Measurements from ENCODE around the gene DTD1. TPM values are rescaled to one million over a fixed set of nuclear protein-coding genes. Genes with fewer than 3 reads are reported as not detected.

Gene DTD1
- total RNA-seq, 1 donor from 2014 or later = 29.8 TPM

DNA sequence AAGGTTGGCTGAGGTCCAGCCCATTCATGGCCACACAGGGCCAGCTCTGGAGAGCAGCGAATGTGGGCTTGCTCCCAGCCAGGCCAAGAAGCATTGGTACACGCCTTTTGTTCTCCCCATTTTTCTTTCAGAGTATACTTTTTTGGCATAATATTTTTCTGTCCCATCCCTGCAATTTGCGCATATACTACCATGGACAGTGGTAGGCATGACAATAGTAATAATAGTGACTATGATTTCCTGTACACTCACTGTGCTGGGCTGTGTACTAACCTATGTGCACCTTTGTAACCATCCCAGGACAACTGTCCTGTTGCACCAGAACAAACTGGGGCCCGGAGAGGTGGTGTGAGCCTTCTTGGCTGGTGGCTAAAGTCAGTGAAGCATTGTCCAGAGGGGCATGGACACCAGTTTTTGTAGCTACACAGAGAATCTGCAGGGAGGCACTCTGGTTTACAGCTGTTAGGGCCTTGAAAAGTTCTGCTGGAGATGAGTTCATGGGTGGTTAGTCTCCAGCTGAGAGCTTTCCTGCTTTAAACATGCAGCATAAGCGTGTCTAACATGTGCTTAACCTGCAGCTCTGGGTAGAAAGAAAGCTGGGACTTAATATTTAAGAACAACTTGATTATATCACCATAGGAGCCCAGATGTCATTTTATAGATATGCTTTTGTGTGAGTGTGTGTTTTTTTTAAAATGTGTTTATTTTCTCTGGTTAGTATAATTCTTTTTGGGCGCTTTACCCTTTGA lies 38.2 kb downstream of the DTD1 start:
- H3K36me3 Mint-ChIP-seq = peaks cover 4% of the 10 kb centered on the region
- no peak overlapping the region for H3K27ac Mint-ChIP-seq
- DNase-seq (ENCODE audit: extremely low spot score, unreplicated experiment) = no peak

DNA sequence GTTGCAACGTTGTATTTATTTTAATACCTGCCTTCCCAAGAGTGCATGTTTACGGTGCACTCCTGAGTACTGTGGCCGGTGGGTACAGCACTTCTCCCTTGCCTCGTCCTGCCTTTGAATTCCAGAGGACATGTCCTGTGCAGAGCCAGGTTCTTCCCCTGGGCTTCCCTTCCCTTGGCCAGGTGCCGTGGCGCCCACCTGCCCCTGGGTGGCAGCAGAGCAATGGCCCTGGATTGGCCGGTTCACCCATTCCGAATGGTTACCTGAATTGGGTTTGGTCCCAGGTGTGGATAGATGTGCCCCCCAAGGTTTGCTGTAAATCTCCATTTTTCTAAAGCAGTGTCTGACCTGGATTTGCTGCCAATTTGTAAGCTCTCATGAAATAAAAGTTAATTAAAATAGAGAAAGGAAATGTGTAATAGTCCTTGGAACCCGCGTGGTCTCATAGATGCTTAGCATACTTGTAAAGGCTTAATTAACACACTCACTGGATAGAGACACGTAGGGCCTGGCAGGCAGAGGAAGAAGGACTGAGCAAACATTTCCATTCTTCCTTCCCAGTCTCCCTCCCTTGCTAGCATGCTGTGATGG lies 40.6 kb downstream of the DTD1 start:
- no peaks in the 10 kb centered on the region for H3K9me3 Mint-ChIP-seq
- H3K27ac Mint-ChIP-seq = no peak overlapping the region
- H3K4me3 Mint-ChIP-seq = no peak overlapping the region
- DNase-seq (ENCODE audit: extremely low spot score, unreplicated experiment) = no peak
- no peaks in the 10 kb centered on the region for H3K27me3 Mint-ChIP-seq
- H3K4me1 Mint-ChIP-seq (ENCODE audit: unreplicated experiment) = peaks cover 3% of the 10 kb centered on the region
- TF ChIP-seq, protein P1, sequence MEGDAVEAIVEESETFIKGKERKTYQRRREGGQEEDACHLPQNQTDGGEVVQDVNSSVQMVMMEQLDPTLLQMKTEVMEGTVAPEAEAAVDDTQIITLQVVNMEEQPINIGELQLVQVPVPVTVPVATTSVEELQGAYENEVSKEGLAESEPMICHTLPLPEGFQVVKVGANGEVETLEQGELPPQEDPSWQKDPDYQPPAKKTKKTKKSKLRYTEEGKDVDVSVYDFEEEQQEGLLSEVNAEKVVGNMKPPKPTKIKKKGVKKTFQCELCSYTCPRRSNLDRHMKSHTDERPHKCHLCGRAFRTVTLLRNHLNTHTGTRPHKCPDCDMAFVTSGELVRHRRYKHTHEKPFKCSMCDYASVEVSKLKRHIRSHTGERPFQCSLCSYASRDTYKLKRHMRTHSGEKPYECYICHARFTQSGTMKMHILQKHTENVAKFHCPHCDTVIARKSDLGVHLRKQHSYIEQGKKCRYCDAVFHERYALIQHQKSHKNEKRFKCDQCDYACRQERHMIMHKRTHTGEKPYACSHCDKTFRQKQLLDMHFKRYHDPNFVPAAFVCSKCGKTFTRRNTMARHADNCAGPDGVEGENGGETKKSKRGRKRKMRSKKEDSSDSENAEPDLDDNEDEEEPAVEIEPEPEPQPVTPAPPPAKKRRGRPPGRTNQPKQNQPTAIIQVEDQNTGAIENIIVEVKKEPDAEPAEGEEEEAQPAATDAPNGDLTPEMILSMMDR (conservative IDR thresholded peaks at IDR 0.05) = peak; percentile 69
- peaks cover 4% of the 10 kb centered on the region for H3K36me3 Mint-ChIP-seq

More for the DNA sequence above, 38.2 kb downstream of the DTD1 start:
- H3K9me3 Mint-ChIP-seq = no peaks in the 10 kb centered on the region
- no peaks in the 10 kb centered on the region for H3K27me3 Mint-ChIP-seq
- no peaks in the 10 kb centered on the region for H3K4me1 Mint-ChIP-seq (ENCODE audit: unreplicated experiment)
- TF ChIP-seq, protein P1 (conservative IDR thresholded peaks at IDR 0.05) = no peak
- H3K4me3 Mint-ChIP-seq = no peak overlapping the region

DNA sequence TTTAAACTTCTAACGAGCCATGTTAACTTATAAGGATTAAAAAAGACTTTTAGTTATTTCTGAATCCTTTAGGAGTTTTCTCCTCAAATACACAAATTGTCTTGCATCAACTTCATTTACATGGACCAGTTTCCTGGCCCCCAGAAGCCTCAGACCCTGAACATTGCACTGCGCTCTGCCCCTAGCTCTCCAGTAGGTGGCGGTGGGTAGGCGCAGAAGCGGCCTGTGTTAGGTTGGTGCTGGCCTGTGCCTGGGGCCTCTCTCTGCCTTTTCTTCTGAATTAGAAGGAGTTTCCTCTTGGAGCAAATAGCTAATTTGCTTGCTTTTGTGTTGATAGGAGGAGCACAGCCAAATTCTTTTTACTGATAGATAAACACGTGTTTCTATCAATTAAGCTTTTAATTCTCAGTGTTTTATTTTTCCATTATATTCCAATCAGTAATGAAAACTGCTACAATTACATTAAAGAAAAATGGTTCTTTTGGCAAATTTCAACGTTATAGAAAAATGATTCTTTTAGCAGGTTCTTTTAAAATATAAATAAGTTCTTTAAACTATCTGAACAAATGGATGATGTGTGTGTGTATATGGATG lies 44.4 kb downstream of the DTD1 start:
- TF ChIP-seq, protein P1 (conservative IDR thresholded peaks at IDR 0.05) = peak; percentile 98
- Mint-ChIP-seq H3K9me3 (no peaks in the 10 kb centered on the region), H3K27ac (no peak overlapping the region), H3K36me3 (peaks cover 5% of the 10 kb centered on the region), H3K27me3 (no peaks in the 10 kb centered on the region), H3K4me1 (ENCODE audit: unreplicated experiment) (peaks cover 18% of the 10 kb centered on the region), H3K4me3 (no peak overlapping the region)
- peak; percentile 78 for DNase-seq (ENCODE audit: extremely low spot score, unreplicated experiment)

DNA sequence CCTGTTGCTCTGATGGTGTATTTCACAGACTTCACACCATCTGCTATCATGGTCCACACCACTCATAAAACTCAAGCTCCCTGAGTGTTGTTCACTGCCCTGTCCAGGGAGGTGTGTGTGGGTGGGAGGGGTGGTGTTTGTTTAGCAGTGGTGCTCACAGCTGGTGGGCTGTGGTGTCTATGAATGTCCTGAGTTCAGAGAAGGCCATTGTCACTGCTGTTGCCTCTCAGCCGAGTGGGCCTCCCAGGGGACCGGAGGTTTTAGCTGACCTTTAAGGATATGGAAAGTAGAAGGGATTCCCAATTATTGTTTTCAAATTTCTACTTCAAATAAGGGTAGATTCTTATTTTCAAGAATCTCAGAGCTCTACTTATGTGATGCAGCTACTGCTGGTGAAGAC lies 45.6 kb downstream of the DTD1 start:
- no peak overlapping the region for H3K27ac Mint-ChIP-seq
- H3K27me3 Mint-ChIP-seq = no peaks in the 10 kb centered on the region
- peaks cover 14% of the 10 kb centered on the region for H3K36me3 Mint-ChIP-seq
- TF ChIP-seq, protein P1 (conservative IDR thresholded peaks at IDR 0.05) = no peak
- H3K4me3 Mint-ChIP-seq = no peak overlapping the region
- no peaks in the 10 kb centered on the region for H3K9me3 Mint-ChIP-seq
- DNase-seq (ENCODE audit: extremely low spot score, unreplicated experiment) = no peak
- peaks cover 21% of the 10 kb centered on the region for H3K4me1 Mint-ChIP-seq (ENCODE audit: unreplicated experiment)

DNA sequence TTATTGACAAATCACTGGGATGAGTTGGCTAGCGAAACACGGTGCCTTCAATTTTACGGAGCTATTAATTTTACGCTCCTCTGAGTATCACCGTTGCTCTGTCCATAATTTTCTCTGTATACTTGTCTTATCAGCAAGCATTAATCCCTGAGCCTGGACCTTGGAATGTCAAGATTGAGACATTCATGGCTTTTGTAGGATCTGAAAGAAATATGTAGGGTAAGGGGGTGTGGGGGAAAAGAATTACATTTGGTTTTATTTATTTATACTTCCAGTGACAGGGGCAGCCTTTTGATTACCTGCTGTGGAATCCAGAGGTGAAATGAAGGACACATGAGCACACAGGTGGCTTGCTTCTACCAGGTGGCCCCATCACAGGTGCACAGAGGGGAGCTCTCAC lies 46.6 kb downstream of the DTD1 start:
- peaks cover 14% of the 10 kb centered on the region for H3K36me3 Mint-ChIP-seq
- H3K4me1 Mint-ChIP-seq (ENCODE audit: unreplicated experiment) = peaks cover 27% of the 10 kb centered on the region
- DNase-seq (ENCODE audit: extremely low spot score, unreplicated experiment) = no peak
- H3K9me3 Mint-ChIP-seq = no peaks in the 10 kb centered on the region
- no peak overlapping the region for H3K4me3 Mint-ChIP-seq
- no peak overlapping the region for H3K27ac Mint-ChIP-seq
- no peaks in the 10 kb centered on the region for H3K27me3 Mint-ChIP-seq
- TF ChIP-seq, protein P1 (conservative IDR thresholded peaks at IDR 0.05) = no peak

Data from type B pancreatic cell (in vitro differentiated cells).